GM19438 (cell line): ENCODE results near the gene HIP1.
"Not testable (repeated sequence)": the region's sequence is repeated elsewhere in the genome, so short reads cannot be mapped to it uniquely, and the experiment has no call there.

ENCODE experiments used
- ATAC-seq: cut with Tn5 transposase; IDR thresholded peaks from one replicate; pipeline ENCODE4 v1.9.1; 2021; ENCODE audit warnings: low read depth; ENCODE audit not compliant: unreplicated experiment

Gene HIP1

DNA sequence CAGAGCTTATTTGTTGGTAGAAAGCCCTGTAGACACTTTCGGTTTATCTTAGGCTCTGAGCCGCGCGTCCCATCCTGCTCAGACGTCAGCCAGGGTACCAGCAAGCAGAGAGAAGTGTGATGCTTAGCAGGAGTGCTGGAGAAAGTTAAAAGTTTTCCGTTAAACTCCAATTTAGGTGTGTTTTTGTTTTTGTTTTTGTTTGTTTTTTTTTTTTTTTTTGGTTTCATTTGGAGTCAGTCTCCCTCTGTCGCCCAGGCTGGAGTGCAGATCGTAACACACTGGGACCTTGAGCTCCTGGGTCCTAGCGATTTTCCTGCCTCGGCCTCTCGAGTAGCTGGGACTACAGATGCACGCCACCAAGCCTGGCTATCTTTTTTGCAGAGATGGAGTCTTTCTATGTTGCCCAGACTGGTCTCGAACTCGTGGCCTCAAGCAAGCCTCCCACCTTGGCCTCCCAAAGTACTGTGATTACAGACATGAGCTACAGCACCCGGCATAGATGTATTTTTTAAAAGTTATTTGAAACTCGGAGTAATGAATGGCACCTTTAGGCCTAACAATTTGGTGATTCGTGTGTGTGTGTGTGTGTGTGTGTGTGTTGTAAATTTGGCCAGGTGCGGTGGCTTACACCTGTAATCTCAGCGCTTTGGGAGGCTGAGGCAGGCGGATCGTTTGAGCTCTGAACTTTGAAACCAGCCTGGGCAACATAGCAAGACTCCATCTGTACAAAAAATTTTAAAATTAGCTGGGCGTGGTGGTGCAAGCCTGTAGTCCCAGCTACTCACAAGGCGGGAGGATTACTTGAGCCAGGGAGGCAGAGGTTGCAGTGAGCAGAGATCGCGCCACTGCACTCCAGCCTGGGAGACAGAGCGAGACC is 1.3 kb upstream of the HIP1 start:
- ATAC-seq, result peak; percentile 14

GRCh38 chr7:75738975-75739795 is 444 bp upstream of the HIP1 start:
- ATAC-seq, result peak; percentile 92

GRCh38 chr7:75737856-75738603 is 711 bp downstream of the HIP1 start:
- ATAC-seq, result no peak

DNA sequence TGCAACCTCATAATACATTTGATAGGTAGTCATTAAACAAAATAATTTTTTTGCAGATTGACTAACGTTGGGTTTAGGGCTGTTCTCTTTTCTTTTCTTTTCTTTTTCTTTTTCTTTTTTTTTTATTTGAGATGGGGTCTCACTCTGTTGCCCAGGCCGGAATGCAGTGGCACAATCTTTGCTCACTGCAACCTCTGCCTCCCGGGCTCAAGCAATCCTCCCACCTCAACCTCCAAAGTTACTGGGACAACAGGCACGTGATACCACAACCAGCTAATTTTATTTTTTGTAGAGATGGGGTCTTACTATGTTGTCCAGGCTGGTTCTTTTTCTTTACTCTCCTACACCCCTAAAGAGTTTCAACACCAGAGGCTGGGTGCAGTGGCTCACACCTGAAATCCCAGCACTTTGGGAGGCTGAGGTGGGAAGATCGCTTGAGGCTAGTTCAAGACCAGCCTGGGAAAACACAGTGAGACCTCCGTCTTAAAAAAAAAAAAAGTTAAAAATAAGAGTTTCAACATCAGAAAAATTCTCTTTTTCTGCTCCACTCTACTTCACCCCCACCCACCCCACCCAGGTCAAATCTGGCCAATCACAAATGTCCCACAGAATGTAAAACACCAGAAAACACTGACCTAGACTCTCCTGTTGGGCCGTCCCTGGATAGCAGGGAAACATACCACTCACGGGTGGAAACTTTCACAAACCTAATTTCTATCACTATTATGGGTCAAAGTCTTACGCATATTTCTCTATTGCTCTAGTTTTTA is 3.0 kb downstream of the HIP1 start:
- ATAC-seq, result no peak

DNA sequence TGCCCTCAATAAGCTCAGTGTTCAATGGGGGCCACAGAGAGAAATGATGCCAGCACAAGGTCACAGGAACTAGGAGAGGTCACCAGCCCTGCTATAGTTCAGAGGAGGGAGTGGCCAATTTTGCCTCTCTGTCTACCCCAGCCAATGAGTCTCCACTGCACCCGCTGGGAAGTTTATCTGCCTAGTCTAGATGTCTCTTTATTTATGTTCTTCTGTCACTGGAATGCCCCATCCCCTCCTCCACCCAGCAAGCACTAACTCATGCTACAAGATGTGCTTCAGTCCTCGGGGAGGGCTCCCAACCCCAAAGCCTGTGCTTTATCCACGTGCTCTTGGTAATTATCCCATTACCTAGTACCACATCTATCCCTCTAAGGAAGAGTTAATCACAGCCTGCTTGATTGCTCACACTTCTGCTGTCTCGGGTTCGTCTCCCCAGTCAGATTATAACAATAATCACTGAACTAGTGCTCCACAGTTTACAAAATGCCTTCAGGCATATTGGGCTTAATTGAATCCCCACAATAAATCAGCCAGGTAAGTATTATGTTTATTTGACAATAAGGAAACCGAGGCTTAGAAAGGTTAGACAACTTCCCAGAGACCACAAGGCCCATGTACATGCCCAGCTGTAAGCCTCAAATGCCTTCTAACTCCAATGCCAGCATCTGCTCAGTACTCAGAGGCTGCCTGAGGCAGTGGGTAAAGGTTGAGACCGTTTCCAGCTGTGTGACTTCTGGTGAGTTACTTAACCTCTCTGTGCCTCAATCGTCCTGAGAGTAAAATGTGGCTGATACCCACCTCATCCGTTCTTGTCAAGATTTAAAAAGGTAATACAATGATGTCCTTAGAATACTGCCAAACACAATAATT is 3.9 kb downstream of the HIP1 start:
- no peak for ATAC-seq

DNA sequence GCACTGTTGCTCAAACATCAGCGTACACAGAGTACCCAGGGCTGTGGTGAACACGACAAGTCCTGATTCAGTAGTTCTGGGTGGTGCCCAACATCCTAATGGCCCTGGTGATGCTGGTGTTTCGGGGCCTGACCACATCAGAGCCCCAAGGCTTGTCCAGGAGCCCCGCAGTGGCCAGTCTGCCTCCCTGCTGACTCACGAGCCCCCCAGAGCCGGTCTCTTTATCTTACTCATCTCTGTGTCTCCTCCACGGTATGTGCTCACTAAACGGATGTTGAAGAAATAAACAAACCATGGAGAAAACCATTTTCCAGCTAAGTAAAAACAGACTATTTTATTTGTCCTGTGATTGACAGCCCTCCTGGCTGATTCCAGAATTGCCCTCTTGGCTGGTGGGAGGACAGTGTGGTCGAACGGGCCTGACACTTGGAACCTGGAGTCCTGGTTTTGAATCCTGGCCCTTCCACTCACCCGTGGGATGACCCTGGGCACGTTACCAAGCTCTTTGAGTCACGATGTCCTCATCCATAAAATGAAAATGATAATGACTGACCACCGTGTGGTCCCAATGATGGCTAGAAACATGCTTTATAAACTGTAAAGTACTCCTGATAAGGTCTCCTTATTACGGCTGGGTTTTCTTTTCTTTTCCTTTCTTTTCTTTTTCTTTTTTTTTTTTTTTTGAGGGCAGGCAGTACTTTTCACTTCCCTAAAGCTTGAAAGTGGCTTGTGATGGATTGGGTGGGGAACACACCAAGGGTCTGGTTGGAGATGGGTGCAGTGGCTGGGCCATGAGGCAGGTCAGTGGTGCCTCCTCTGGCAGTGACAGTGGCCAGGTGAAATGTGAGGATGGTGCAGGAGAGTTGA is 5.7 kb downstream of the HIP1 start:
- no peak for ATAC-seq

- ATAC-seq, result no peak
Measured at GRCh38 chr7:75732016-75732521, 6.7 kb downstream of the HIP1 start.

DNA sequence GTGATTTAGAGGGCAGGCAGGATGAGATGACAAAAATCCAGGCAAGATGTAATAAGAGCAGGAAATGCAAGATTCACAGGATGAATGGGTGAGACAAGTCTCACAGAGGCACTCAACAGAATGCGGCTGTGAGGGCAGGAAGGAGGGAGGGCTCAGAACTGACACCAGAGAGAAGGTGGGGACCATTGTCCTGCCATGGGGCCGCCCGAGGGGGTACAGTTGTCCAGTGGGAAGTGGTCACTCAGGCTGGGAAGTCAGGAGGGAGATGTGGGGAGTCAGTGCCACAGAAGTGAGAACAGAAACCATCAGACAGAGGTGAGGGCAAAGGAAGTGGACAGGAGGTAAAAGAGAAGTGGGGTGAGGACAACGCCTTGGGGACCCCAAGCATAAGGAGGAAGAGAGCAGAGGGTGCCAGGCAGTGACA is 8.9 kb downstream of the HIP1 start:
- ATAC-seq, result no peak

GRCh38 chr7:75727881-75728593 is 10.7 kb downstream of the HIP1 start:
- ATAC-seq, result no peak

DNA sequence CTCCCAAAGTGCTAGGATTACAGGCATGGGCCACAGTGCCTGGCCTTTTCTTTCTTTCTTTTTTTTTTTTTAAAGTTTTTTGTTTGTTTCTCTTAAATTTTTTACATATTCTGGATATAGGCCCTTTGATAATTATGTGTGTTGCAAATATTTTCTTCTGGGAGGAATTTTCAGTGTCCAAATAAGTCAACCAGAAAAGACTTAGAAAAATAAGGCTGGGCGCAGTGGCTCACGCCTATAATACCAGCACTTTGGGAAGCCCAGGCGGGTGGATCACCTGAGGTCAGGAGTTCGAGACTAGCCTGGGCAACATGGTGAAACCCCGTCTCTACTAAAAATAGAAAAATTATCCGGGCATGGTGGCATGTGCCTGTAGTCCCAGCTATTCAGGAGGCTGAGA is 11.4 kb downstream of the HIP1 start:
- ATAC-seq, result not testable (repeated sequence)

DNA sequence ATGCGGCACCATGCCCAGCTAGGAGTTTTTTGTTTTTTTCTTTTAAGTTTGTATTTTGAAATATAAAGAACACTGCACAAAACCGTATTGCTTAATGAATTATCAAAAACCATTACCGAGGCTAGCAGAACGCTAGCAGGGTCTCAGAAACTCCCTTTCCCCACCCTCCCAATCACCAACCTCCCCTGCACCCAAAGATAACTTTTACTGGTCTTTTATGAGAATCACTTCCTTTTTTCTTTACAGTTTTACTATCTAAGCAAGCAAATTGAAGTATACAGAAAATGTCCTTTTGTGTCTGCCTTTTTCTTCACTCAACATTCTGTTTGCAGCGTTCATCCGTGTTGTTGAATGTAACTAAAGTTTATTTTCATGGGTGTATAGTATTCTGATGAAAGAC is 13.4 kb downstream of the HIP1 start:
- no peak for ATAC-seq

DNA sequence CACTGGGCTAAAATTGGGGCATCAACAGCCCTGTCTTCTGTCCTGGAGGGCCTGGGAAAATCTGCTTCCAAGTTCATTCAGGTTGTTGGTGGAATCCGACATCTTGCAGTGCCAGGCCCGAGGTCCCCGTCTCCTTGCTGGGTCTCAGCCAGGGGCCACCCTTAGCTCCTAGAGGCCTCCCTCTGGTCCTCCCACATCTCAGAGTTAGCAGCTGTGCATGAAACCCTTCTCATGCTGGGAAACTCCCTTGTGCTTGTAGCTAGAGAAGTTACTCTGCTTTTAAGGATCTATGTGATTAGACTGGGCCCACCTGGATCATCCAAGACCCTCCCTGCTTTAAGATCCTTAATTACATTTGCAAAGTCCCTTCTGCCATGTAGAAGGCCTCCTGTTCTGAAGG is 15.3 kb downstream of the HIP1 start:
- ATAC-seq, result no peak

GRCh38 chr7:75722373-75722772 is 16.4 kb downstream of the HIP1 start:
- no peak for ATAC-seq

- not testable (repeated sequence) for ATAC-seq
Measured at GRCh38 chr7:75721922-75722321, 16.8 kb downstream of the HIP1 start.

GRCh38 chr7:75721426-75721825 is 17.3 kb downstream of the HIP1 start:
- ATAC-seq, result no peak

- no peak for ATAC-seq
Measured at GRCh38 chr7:75719626-75720025, 19.1 kb downstream of the HIP1 start.

DNA sequence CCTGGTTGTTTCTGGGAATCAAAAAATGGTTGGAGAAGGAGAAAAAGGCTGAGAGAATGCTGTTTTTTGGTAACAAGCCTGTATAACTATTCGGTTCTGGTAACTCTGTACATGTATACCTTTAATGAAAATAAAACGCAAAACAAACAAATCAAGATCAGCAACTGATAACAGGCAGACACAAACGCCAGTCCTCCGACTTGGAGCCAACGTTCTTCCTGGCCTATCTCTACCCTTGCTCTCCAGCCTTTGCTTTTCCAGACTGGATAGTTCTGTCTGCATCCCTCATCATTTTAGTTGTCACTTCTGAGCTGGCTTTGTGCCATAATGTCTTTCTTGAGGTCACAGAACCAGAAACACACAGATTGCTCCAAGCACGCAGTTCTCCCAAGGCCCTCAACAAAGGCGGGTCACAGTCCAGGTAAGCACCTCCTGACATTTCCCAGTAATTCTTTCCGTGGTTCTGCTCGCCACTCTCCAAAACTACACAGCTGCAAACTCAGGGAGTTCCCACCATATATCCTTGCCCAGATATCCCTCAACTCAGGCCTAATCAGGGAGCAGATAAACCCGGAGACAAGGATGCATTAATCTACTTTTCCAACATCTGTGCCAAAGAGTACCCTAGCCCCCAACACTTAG is 20.2 kb downstream of the HIP1 start:
- no peak for ATAC-seq
